HepG2 (cell line): ENCODE results near the gene LRP1B. TPM values are rescaled to one million over a fixed set of nuclear protein-coding genes. Genes with fewer than 3 reads are reported as not detected.

Experiments
- ATAC-seq: fragments of 200-7000 bp; cut with Tn5 transposase; 3 replicates; pipeline ENCODE4 v1.9.1; 2020; ENCODE audit warnings: mild to moderate bottlenecking, moderate library complexity
- BruUV-seq: library from RNA; stranded (reverse); fragments of 400-500 nt; replicated peaks from 2 replicates; lab custom pipeline; 2021; lab: Mats Ljungman, UMichigan
- CTCF ChIA-PET: fragments of 300-600 bp; formaldehyde crosslinking; extraction: SDS; loops from one replicate; lab custom pipeline; 2021; ENCODE audit warnings: low total read pairs, inconsistent platforms, low intra/inter-chr PET ratio; lab: Yijun Ruan, JAX
- POLR2A ChIA-PET: fragments of 350-600 bp; sonication (Branson Sonifier 250); formaldehyde crosslinking; loops from one replicate; lab custom pipeline; 2020; ENCODE audit warnings: antibody characterized with exemption, inconsistent platforms; lab: Yijun Ruan, JAX
- DNase-seq: peaks from one replicate; pipeline ENCODE4 v3.0.0-alpha.2; 2015; ENCODE audit warnings: low spot score
- FAIRE-seq: peaks from 3 replicates; lab custom pipeline; 2011; peaks lifted over from hg19 to GRCh38; lab: Jason Lieb, UNC
- H2AFZ ChIP-seq: one replicate; pipeline ENCODE4 v1.6.1; 2011; ENCODE audit warnings: low read length, inconsistent platforms
- H3K27ac ChIP-seq: fragments of 300-600 bp; 3 replicates; pipeline ENCODE4 v1.8.0; 2011; ENCODE audit warnings: mixed run types, mild to moderate bottlenecking, mixed read lengths, low read length, inconsistent platforms; ENCODE audit not compliant: insufficient read depth; ENCODE audit errors: extremely low read length
- H3K27me3 ChIP-seq, 2 experiments: fragments of 200-600 bp in 1 of 2; 2 replicates in 1 of 2; 3 replicates in 1 of 2; pipeline versions ENCODE4 v1.6.0 to v1.8.0; 2011; ENCODE audit warnings: low read length in 2 of 2, mild to moderate bottlenecking in 2 of 2, moderate library complexity in 2 of 2, inconsistent platforms in 1 of 2; ENCODE audit not compliant: insufficient read depth in 2 of 2, control insufficient read depth in 1 of 2
- H3K36me3 ChIP-seq, 2 experiments: fragments of 200-600 bp in 1 of 2; replicated peaks in 1 of 2; 2 replicates in 1 of 2; 3 replicates in 1 of 2; pipeline versions ENCODE4 v1.5.1 to v1.8.0; 2011; ENCODE audit warnings: low read length in 2 of 2, inconsistent platforms in 1 of 2; ENCODE audit not compliant: insufficient read depth in 2 of 2, control insufficient read depth in 1 of 2
- H3K4me1 ChIP-seq: 2 replicates; pipeline ENCODE4 v1.5.1; 2012; ENCODE audit warnings: low read length, inconsistent platforms; ENCODE audit not compliant: insufficient read depth
- H3K4me2 ChIP-seq: 2 replicates; pipeline ENCODE4 v1.6.0; 2011; ENCODE audit warnings: low read depth, low read length, inconsistent platforms
- H3K4me3 ChIP-seq, 3 experiments: fragments of 200-600 bp in 1 of 3; sonication (generic), shearing (Covaris generic) in 1 of 3; replicated peaks in 1 of 3; 2 replicates each; pipeline ENCODE4 v1.5.1; 2011 to 2016; ENCODE audit warnings: low read length in 3 of 3, inconsistent platforms in 2 of 3, low read depth in 2 of 3, mild to moderate bottlenecking in 2 of 3, control low read depth in 1 of 3, mixed read lengths in 1 of 3; ENCODE audit not compliant: insufficient read depth in 1 of 3
- H3K79me2 ChIP-seq: one replicate; pipeline ENCODE4 v1.6.1; 2011; ENCODE audit warnings: low read length, inconsistent platforms; ENCODE audit not compliant: insufficient read depth
- H3K9ac ChIP-seq: 2 replicates; pipeline ENCODE4 v1.6.0; 2011; ENCODE audit warnings: mild to moderate bottlenecking, low read depth, low read length, inconsistent platforms; ENCODE audit not compliant: insufficient read depth
- H3K9me3 ChIP-seq: 2 replicates; pipeline ENCODE4 v1.5.1; 2012; ENCODE audit warnings: mild to moderate bottlenecking, low read length
- H4K20me1 ChIP-seq: 2 replicates; pipeline ENCODE4 v1.6.0; 2011; ENCODE audit warnings: inconsistent platforms, mild to moderate bottlenecking, low read length, moderate library complexity; ENCODE audit not compliant: insufficient read depth
- JDP2 ChIP-seq: sonication (generic); formaldehyde crosslinking; IDR thresholded peaks from 2 replicates; pipeline ENCODE4 v1.8.1; 2022; ENCODE audit warnings: missing genetic modification reagents, borderline replicate concordance
- MAF1 ChIP-seq: sonication (generic); formaldehyde crosslinking; IDR thresholded peaks from 2 replicates; pipeline ENCODE4 v1.5.0; 2020; ENCODE audit warnings: missing genetic modification reagents, borderline replicate concordance
- NR0B2 ChIP-seq: sonication (generic); formaldehyde crosslinking; IDR thresholded peaks from 2 replicates; pipeline ENCODE4 v1.4.0; 2020; ENCODE audit warnings: mild to moderate bottlenecking, missing genetic modification reagents
- REXO4 ChIP-seq: sonication (generic); formaldehyde crosslinking; IDR thresholded peaks from 2 replicates; pipeline ENCODE4 v1.8.0; 2022; ENCODE audit warnings: missing genetic modification reagents, mild to moderate bottlenecking, borderline replicate concordance
- SIX1 ChIP-seq: sonication (generic); formaldehyde crosslinking; IDR thresholded peaks from 2 replicates; pipeline ENCODE4 v1.4.0; 2020; ENCODE audit warnings: missing genetic modification reagents, borderline replicate concordance
- ZBTB1 ChIP-seq: sonication (generic); formaldehyde crosslinking; IDR thresholded peaks from 2 replicates; pipeline ENCODE4 v1.4.0; 2020; ENCODE audit warnings: missing genetic modification reagents, borderline replicate concordance
- ZKSCAN8 ChIP-seq: IDR thresholded peaks from 2 replicates; pipeline ENCODE4 v1.6.1; 2016; ENCODE audit warnings: borderline replicate concordance, missing genetic modification reagents, missing compliant biosample characterization
- ZMYM4 ChIP-seq: sonication (generic); formaldehyde crosslinking; IDR thresholded peaks from 2 replicates; pipeline ENCODE4 v1.8.1; 2023; ENCODE audit warnings: mild to moderate bottlenecking, missing genetic modification reagents
- ZNF12 ChIP-seq: sonication (generic); formaldehyde crosslinking; IDR thresholded peaks from 2 replicates; pipeline ENCODE4 v1.5.0; 2020; ENCODE audit warnings: missing genetic modification reagents
- ZNF124 ChIP-seq: sonication (generic); formaldehyde crosslinking; IDR thresholded peaks from 2 replicates; pipeline ENCODE4 v1.4.0; 2020; ENCODE audit warnings: missing genetic modification reagents
- ZNF670 ChIP-seq: sonication (generic); formaldehyde crosslinking; IDR thresholded peaks from 2 replicates; pipeline ENCODE4 v1.8.0; 2022; ENCODE audit warnings: mild to moderate bottlenecking, missing genetic modification reagents, borderline replicate concordance
- ZNF770 ChIP-seq: sonication (generic); formaldehyde crosslinking; IDR thresholded peaks from 2 replicates; pipeline ENCODE4 v1.5.0; 2020; ENCODE audit warnings: mild to moderate bottlenecking, missing genetic modification reagents
- ZNF773 ChIP-seq: sonication (generic); formaldehyde crosslinking; IDR thresholded peaks from 2 replicates; pipeline ENCODE4 v1.4.0; 2020; ENCODE audit warnings: missing genetic modification reagents, borderline replicate concordance
- ZNF780A ChIP-seq: sonication (generic); formaldehyde crosslinking; IDR thresholded peaks from 2 replicates; pipeline ENCODE4 v1.8.0; 2022; ENCODE audit warnings: mild to moderate bottlenecking, missing genetic modification reagents, moderate library complexity
- in situ Hi-C: cut with HindIII; loops from 2 replicates; pipeline ENCODE4 v1.10.0; 2017; ENCODE audit warnings: low pct_unique_long_range_greater_than_20kb; ENCODE audit not compliant: extremely low pct_ligation_motif_present
- intact Hi-C: fragments of 100-400 bp; cut with micrococcal nuclease; formaldehyde crosslinking; loops from one replicate; pipeline ENCODE4 v1.10.0; 2022; ENCODE audit not compliant: unreplicated experiment
- polyA plus RNA-seq, 8 experiments: library from polyadenylated mRNA; depleted of rRNA in 3 of 8; stranded (reverse) in 7 of 8; unstranded in 1 of 8; fragments of >200 nt; fragmentation: Illumina TruSeq in 4 of 8; extraction: Trizol in 4 of 8; gene quantifications; 2 replicates each; pipeline versions ENCODE4 v1.2.1 to v1.2.3, GENCODE V29; 2011 to 2016; ENCODE audit warnings: low read depth in 4 of 8, missing spikeins in 1 of 8, mixed read lengths in 1 of 8; ENCODE audit not compliant: insufficient read depth in 1 of 8
- total RNA-seq, 5 experiments: library from RNA; depleted of rRNA; stranded (reverse); fragments of >200 nt; fragmentation: Illumina TruSeq; extraction: Trizol; gene quantifications; 2 replicates each; pipeline ENCODE4 v1.2.3, GENCODE V29; 2016; ENCODE audit warnings: low read depth in 1 of 5
- TF ChIP-seq, protein P1 (sequence below): sonication (generic); formaldehyde crosslinking; IDR thresholded peaks from 2 replicates; pipeline ENCODE4 v1.8.1; 2023; ENCODE audit warnings: mild to moderate bottlenecking, missing genetic modification reagents

LRP1B gene
- total and polyA plus RNA-seq, 2 of the 13 experiments (the other 11 are each of a cell fraction or from before 2014, with no cell fraction given), result 0.04 TPM; not detected in 1

DNA sequence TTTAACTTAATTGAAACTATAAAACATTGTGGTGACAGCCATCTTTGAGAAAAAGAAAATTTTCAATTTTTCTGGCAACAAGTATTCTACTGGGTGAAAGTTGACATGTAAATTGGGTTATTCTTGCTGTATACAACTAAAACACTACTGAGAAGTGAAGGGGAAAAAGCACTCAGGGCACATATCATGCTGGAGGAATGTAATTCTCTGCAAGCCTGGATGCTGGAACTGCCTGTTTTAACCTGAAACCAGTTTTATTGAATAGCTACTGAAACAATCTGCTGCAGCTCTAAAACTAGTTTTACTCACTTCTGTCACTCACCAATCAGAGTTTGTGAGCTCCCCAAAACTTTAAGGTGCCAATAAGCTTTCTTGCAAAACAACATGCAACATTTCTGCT, 1136.0 kb downstream of the LRP1B start:
- Histone ChIP-seq H2AFZ (no peak overlapping the region), H3K27me3 (no peaks in the 10 kb centered on the region), H3K9me3 (no peaks in the 10 kb centered on the region), H3K79me2 (no peaks in the 10 kb centered on the region), H4K20me1 (no peaks in the 10 kb centered on the region), H3K4me1 (no peaks in the 10 kb centered on the region), H3K4me2 (no peak overlapping the region), H3K4me3 (no peak overlapping the region)
- no peak for ATAC-seq
- no TSS peak for BruUV-seq
- CTCF ChIA-PET, result no interaction called here
- POLR2A ChIA-PET, result no interaction called here
- TF ChIP-seq MAF1, result no peak
- TF ChIP-seq JDP2 (CRISPR knock-in tag), result no peak
- TF ChIP-seq, protein P1, sequence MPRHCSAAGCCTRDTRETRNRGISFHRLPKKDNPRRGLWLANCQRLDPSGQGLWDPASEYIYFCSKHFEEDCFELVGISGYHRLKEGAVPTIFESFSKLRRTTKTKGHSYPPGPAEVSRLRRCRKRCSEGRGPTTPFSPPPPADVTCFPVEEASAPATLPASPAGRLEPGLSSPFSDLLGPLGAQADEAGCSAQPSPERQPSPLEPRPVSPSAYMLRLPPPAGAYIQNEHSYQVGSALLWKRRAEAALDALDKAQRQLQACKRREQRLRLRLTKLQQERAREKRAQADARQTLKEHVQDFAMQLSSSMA (CRISPR knock-in tag), result no peak
- no peak for TF ChIP-seq ZKSCAN8
- no peak for TF ChIP-seq REXO4 (CRISPR knock-in tag)
- TF ChIP-seq ZNF773 (CRISPR knock-in tag), result no peak
- no peak for TF ChIP-seq ZNF780A
- no peak for TF ChIP-seq ZNF770 (CRISPR knock-in tag)
- no peak for TF ChIP-seq SIX1 (CRISPR knock-in tag)
- no peak for TF ChIP-seq ZNF670 (CRISPR knock-in tag)
- TF ChIP-seq ZNF12, result no peak
- TF ChIP-seq NR0B2 (CRISPR knock-in tag), result no peak
- no peak for TF ChIP-seq ZNF124 (CRISPR knock-in tag)
- TF ChIP-seq ZMYM4 (CRISPR knock-in tag), result no peak
- TF ChIP-seq ZBTB1 (CRISPR knock-in tag), result no peak
- TF ChIP-seq, all 625 proteins: peak for 0
- Histone ChIP-seq H3K27ac (no peak overlapping the region), H3K9ac (no peak overlapping the region), H3K36me3 (no peaks in the 10 kb centered on the region)
- DNase-seq (no peak), FAIRE-seq (no peak)
- in situ Hi-C loops, result no loop called here
- intact Hi-C loops, result no loop called here
